ENCODE data around the gene ABCD3.

GRCh38 chr1:94528826-94529225 lies 110.6 kb downstream of the ABCD3 start:
- TF ChIP-seq CTCF (conservative IDR thresholded peaks at IDR 0.05 in 1 of 2, IDR thresholded peaks at IDR 0.05 in 1 of 2; ENCODE audit: low read depth in 1 of 2, low read length in 2 of 2) (no peak), EZH2 (IDR thresholded peaks at IDR 0.05; ENCODE audit: low read length, missing control alignments) (no peak)

Data from fibroblast of lung (primary cell).